ENCODE measurements around the gene LARGE2. TPM values are rescaled to one million over a fixed set of nuclear protein-coding genes. Genes with fewer than 3 reads are reported as not detected.

Gene LARGE2
- total RNA-seq, 2 donors from 2014 or later, result 0.32 to 0.50 TPM

DNA sequence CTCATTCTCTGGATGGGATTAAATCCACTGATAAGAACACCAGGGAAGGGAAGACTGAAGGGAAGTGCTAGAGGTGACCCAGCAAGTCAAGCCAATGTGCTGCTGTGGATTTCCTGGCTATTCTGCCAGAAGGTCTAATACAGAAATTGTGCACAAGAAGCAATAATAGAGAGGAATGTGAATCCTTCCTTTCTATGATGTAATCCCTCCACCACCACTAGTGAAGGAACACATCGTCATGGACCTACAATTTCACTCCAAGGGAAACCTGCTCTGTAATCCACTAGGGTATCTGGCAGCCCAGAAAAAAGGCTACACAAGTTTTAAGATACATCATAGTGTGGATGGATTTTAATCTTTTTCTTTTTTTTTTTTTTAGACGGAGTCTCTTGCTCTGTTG, 17.4 kb downstream of the LARGE2 start:
- DNase-seq, result no peak

GRCh38 chr11:45941285-45941684, 18.8 kb downstream of the LARGE2 start:
- DNase-seq (no peak), ATAC-seq (no peak)
- intact Hi-C loops (cut with DNase I), result no loop called here

More for the DNA sequence above, 17.4 kb downstream of the LARGE2 start:
- intact Hi-C loops (cut with DNase I), result no loop called here
- no peak for ATAC-seq

DNA sequence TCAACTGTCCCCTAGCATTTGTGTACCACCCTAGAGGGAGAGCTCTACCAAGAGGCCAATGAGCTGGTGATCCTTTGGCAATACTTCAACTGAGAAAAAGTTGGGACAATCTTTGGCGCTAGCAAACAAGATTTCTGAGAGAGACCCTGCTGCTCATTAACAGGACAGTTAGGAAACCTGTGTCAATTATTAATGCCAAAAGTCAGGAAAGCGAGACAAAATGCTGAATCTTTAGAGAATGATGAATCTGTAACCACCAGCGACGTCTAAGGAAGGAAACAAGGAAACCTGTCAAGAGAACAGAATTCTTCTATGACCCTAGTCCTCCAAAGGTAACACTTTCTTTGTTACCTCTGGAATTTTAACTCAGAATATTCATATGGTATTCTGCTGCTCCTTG, 19.9 kb downstream of the LARGE2 start:
- ATAC-seq (no peak), DNase-seq (no peak)
- intact Hi-C loops (cut with DNase I), result no loop called here

DNA sequence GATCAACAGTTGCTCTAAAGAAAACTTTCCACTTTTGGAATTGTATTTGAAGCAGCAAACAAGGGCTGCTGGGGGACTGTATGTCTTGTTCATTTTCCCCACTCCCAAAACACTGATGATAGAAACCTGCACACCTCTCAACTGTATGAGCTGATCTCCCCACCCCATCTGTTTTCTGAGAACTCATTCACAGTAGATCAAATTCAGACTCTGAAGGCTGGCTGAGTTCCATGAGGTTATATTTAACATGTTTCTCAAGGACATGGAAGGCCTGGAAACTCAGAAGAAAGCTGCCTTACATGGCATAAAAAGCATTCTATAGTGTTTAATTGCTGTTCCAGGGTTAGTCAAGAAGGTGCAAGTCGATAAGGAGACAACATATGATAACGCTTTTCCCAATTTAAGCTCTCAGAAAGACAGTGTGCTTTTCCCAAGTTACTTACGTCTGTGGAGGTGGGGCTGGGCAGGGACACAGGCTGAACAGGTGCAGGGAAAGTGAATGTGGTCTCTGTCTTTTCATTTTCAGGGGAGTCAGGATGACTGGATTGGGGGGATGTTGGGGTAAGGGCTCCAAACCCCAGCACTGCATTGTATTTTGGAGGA, 23.0 kb downstream of the LARGE2 start:
- DNase-seq, result no peak
- intact Hi-C loops (cut with DNase I), result loop anchor here in 1 of 2 donors (2.0 kb wide), 1 partner anchor 39 kb away; no protein-coding TSS in a partner anchor
- no peak for ATAC-seq

DNA sequence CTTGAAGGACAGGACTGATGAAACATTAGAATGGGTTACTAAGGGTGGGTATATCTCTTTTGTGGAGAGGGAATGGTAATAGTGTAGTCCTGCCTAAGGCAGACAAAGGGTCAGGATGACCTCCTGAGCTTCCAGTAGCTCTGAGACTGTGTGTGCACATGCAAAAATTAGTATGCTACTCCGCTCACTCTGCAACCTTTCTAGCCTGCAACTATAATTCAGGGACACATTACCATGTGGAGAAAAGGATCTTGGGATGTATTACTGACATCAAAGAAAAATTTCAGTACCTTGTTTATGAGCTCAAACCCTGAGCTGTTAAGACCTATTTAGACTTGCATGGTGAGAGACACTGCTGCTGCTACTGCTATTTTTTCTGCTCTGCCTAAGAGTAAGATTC, 25.4 kb downstream of the LARGE2 start:
- no peak for DNase-seq
- ATAC-seq, result no peak
- intact Hi-C loops (cut with DNase I), result no loop called here

DNA sequence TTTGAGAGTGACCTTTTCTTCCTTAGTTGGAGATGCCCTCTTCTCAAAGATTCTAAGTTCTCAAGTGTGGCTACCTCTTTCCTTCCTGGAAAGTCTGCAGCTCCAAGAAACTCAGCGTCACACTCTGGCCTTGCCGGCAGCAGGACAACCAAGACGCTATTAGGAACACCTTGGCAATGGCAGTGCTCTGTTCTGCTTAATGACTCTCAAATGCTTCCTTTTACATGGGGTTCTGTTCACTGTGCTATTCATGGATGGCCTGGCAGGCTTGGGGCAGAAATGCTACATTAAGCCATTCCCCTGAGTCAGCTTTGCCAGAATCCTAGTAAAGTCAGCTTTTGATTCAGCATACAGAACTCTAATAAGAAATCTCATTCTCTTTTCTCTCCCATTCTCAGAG, 25.9 kb downstream of the LARGE2 start:
- intact Hi-C loops (cut with DNase I), result no loop called here
- ATAC-seq (no peak), DNase-seq (no peak)

- intact Hi-C loops (cut with DNase I), result no loop called here
- no peak for ATAC-seq
- DNase-seq, result no peak
Observed at GRCh38 chr11:45949992-45950407, 27.5 kb downstream of the LARGE2 start.

- DNase-seq (no peak), ATAC-seq (no peak)
- intact Hi-C loops (cut with DNase I), result loop anchor here in 1 of 2 donors (10.0 kb wide), 1 partner anchor 355 kb away; no protein-coding TSS in a partner anchor
Observed at GRCh38 chr11:45959851-45960250, 37.4 kb downstream of the LARGE2 start.

- intact Hi-C loops (cut with DNase I), result loop anchor here in 1 of 2 donors (10.0 kb wide), 1 partner anchor 354 kb away; no protein-coding TSS in a partner anchor
- ATAC-seq (no peak), DNase-seq (no peak)
Observed at GRCh38 chr11:45960387-45961095, 38.1 kb downstream of the LARGE2 start.

- ATAC-seq (no peak), DNase-seq (no peak)
- intact Hi-C loops (cut with DNase I), result loop anchor here in 1 of 2 donors (10.0 kb wide), 1 partner anchor 353 kb away; no protein-coding TSS in a partner anchor
Observed at GRCh38 chr11:45961751-45962240, 39.3 kb downstream of the LARGE2 start.

DNA sequence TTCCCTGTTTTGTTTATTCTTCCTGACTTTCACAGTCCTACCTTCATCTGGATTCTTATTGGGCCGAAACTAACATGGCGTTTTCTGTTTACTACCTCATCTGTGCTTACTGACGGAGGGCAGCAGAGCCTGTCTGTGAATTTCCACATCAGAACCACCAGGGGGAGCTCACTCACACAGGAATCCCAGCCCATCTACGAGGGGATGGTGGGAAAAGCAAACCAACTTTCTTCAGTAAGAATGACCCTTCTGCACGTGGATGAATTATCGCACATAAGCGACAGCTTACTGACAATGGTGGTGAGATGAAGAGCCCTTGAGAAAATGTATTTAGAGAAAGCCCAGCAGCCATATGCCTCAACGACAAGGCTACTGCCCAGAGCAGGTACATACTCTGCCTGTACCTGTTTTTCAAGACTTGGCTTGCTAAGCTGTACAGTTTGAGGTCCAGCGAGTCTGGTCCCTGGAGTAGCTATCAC, 42.5 kb downstream of the LARGE2 start:
- intact Hi-C loops (cut with DNase I), result loop anchor here in 1 of 2 donors (2.0 to 10.0 kb wide), 2 partner anchors 42 to 350 kb away; no protein-coding TSS in a partner anchor
- DNase-seq, result peak; percentile 46
- ATAC-seq, result peak; percentile 89 to 90

DNA sequence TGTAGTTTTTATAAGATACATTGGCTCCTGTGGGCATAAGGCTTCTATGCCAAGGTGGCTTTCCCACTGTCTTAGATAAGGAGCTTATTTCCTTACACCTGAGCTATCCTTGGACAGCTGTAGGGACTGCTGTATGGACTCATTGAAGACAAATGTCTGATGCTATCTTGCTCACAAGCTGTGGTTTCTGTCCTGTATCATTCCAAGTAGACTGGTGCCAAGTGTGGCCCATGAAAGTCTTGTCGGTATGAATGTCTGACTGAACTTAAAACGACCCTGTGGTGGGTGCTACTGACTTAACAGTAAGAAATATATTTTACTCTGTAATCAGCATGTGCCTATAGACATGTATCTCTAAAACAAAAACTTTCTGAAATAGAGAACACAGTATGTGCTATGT, 45.0 kb downstream of the LARGE2 start:
- intact Hi-C loops (cut with DNase I), result loop anchor here in 1 of 2 donors (10.0 kb wide), 1 partner anchor 347 kb away; no protein-coding TSS in a partner anchor
- DNase-seq (no peak), ATAC-seq (no peak)

DNA sequence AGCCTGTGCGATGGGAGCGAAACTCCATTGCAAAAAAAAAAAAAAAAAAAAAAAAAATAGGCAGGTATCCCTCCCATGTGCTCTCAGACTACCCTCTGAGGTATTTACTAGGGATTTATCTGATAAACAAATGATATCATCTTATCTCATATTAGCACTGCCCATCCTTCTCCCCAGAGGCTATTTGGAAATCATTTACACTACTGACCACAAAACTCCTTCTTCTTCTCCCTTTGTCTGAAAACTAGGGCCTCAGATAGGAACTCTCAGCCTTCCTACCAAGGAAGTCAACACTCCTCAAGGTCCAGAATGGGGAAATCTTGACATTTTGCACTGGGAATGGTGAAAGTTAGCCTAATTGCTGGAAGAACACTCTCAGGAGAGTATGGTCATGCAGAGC, 46.4 kb downstream of the LARGE2 start:
- ATAC-seq, result no peak
- intact Hi-C loops (cut with DNase I), result loop anchor here in 1 of 2 donors (10.0 kb wide), 1 partner anchor 346 kb away; no protein-coding TSS in a partner anchor
- no peak for DNase-seq

DNA sequence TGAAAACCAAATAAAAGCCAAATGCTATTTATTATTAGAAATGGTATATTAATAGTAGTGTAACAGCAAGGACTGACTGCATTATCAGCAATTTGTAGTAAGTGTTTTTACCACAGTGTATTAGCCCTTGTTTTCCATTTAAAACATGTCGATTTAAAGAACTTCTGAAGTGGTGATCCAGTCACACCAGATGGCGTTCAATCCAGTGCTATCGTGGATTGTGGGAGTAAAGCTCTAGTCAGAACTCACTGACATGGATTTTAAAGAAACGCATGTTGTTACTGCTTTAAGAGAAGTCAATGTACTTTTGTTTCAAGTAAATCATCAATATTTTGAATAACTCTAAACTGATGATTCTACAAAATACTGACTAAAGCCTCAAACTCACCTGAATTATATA, 51.1 kb downstream of the LARGE2 start:
- ATAC-seq, result no peak
- no peak for DNase-seq
- intact Hi-C loops (cut with DNase I), result no loop called here

DNA sequence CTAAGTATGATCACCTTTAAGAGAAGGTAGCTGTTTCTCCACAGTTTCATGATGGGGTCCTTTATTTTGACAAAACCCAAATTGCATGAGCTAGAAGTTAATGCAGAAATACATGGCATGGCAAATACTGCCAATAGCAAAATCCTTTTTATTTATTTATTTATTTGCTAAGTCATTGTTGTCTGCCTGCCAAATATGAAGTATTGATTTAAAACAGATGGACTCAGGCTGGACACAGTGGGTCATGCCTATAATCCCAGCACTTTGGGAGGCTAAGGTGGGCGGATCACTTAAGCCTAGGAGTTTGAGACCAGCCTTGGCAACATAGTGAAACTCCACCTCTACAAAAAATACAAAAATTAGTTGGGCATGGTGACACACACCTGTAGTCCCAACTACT, 52.4 kb downstream of the LARGE2 start:
- DNase-seq (no peak), ATAC-seq (no peak)
- intact Hi-C loops (cut with DNase I), result no loop called here

Other genes starting within 250 kb of the LARGE2 start
- gene SLC35C1, start 117.5 kb upstream of the LARGE2 start, total RNA-seq, result 10 to 100 TPM; 12.4 to 13.3 TPM
- gene CRY2, start 75.2 kb upstream of the LARGE2 start, total RNA-seq, result 10 to 100 TPM; 59.2 to 62.9 TPM
- gene MAPK8IP1, start 37.0 kb upstream of the LARGE2 start, total RNA-seq, result 1 to 10 TPM; 5.0 to 6.9 TPM
- under 1 TPM; 0.47 to 0.50 TPM for gene FREY1, start 15.4 kb upstream of the LARGE2 start, total RNA-seq
- gene PEX16, start 4.8 kb upstream of the LARGE2 start, total RNA-seq, result 10 to 100 TPM; 13.6 to 18.4 TPM
- 10 to 100 TPM; 39.7 to 40.4 TPM for gene PHF21A, start 198.8 kb downstream of the LARGE2 start, total RNA-seq

Measured in left cardiac atrium (tissue), 4 donors.